C4-2B (cell line): ENCODE results near the gene UBE2E2.

ENCODE experiments used
- H3K27ac ChIP-seq: fragments of 450-650 bp; 2 replicates; pipeline ENCODE4 v1.5.1; 2017
- ZFX ChIP-seq: fragments of 450-650 bp; IDR thresholded peaks from 2 replicates; pipeline ENCODE4 v1.6.1; 2017
- TF ChIP-seq, protein P1 (sequence below): fragments of 450-650 bp; conservative IDR thresholded peaks from 2 replicates; pipeline ENCODE4 v1.5.1; 2017; ENCODE audit warnings: mild to moderate bottlenecking

Gene UBE2E2

DNA sequence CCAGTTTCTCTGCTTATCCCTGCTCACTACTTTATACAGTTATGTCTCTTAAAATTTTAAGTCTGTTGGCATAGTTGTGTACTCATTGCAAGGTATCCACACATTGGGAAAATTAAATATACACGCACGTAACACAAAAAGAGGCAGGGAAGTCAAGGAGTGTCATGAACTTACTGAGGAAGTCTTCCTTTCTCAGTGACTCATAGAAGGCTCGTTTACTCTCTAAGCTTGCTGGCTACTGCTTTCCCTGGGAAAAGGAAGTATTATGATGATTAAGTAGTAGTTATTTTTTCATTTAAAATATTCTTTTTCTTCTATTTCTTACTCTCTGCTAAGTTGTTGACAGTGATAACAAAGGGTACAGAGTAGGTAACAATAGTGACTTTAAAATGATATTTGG, 287.3 kb downstream of the UBE2E2 start:
- no peak overlapping the region for H3K27ac ChIP-seq

DNA sequence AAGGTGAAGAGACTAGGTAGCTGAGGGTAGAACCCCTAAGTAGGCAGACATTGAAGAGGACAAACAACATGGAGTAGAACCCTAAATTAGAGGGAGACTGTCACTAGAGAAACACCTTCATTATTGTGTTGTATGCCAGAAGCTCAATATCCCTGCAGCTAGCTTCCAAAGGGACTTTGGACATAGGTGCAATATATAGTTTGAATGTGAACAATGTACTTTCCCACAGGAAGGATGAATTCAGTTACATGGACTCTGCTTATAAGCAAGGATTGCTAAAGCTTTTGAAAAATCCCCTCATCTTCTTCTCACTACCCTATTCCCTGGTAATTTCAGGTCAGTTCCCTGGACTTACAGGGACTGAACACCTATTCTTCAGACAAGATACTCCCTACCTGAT, 288.9 kb downstream of the UBE2E2 start:
- H3K27ac ChIP-seq = no peak overlapping the region
- TF ChIP-seq ZFX = no peak
- TF ChIP-seq, protein P1, sequence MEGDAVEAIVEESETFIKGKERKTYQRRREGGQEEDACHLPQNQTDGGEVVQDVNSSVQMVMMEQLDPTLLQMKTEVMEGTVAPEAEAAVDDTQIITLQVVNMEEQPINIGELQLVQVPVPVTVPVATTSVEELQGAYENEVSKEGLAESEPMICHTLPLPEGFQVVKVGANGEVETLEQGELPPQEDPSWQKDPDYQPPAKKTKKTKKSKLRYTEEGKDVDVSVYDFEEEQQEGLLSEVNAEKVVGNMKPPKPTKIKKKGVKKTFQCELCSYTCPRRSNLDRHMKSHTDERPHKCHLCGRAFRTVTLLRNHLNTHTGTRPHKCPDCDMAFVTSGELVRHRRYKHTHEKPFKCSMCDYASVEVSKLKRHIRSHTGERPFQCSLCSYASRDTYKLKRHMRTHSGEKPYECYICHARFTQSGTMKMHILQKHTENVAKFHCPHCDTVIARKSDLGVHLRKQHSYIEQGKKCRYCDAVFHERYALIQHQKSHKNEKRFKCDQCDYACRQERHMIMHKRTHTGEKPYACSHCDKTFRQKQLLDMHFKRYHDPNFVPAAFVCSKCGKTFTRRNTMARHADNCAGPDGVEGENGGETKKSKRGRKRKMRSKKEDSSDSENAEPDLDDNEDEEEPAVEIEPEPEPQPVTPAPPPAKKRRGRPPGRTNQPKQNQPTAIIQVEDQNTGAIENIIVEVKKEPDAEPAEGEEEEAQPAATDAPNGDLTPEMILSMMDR = no peak

More for the DNA sequence above, 287.3 kb downstream of the UBE2E2 start:
- TF ChIP-seq ZFX = no peak
- TF ChIP-seq, protein P1 = no peak

DNA sequence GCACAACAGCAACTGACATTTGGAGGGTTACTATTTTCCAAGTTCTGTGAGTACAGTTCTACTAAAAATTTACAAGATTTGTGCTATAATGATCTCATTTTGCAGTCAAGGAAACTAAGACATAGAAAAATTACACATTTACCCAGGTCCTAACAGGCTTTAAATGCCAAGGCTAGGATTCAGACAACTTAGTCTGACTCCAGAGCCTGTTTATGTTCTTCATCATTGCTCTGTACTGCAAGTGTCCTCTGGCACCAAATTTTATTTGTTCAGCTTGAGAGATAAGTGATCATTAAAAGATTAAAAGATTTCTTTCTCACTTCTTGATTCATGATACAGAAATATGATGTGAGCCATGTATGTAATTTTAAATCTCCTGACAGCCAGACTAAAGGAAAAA, 290.8 kb downstream of the UBE2E2 start:
- H3K27ac ChIP-seq = no peak overlapping the region
- TF ChIP-seq, protein P1 = no peak
- no peak for TF ChIP-seq ZFX

DNA sequence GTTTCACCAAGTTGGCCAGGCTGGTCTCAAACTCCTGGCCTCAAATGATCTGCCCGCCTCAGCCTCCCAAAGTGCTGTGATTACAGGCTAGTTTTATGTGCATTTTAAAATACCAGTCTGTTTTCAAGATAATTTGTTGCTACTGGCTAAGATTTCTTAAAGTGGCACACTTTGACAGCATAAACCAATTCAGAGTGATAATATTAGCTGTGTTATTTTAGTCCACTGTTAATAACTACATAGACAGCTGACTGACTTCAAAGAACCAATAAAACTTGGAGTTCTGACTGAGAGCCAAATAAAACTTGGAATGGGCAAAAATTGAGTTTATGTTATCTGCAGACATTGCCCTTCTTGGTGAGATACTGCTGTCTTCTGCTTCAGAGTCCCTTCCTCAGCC, 291.8 kb downstream of the UBE2E2 start:
- TF ChIP-seq, protein P1 = no peak
- no peak for TF ChIP-seq ZFX
- H3K27ac ChIP-seq = no peak overlapping the region

DNA sequence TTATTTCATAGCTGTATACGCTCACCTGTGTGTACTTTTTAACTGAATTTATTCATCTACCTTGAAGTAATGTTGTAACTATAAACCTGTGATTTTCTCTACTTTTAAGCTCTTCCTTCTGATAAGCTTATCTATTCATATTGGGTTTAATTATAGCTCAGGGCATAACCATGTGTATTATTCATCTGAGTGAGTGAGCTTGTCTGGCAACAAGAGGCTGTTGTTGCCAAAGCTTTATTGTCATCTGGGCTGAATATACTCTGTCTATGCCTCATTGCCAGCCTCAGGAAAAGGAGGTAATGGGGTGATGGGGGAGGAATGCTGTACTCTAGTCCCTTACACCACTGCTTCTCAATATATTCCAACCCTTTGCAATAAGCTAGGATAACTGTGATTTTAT, 292.4 kb downstream of the UBE2E2 start:
- no peak overlapping the region for H3K27ac ChIP-seq
- no peak for TF ChIP-seq ZFX
- TF ChIP-seq, protein P1 = no peak

DNA sequence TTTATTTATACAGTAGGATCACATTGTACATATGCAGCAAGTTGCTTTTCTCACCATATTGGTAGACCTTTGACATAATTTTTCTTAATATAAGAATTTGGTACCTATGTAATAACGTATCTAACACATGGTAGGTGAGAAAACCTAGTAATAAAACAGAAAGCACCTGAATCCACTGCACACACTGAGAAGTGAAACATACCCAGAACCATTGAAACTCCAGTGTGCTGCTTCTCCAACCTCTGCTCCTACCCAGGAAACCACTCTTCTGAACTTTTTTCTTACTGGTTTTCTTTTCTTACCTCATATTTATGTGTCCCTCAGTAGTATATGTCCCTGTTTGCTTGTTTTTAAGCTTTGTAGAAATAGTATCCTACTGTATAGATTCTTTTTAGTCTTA, 293.0 kb downstream of the UBE2E2 start:
- no peak for TF ChIP-seq ZFX
- TF ChIP-seq, protein P1 = no peak
- H3K27ac ChIP-seq = no peak overlapping the region

DNA sequence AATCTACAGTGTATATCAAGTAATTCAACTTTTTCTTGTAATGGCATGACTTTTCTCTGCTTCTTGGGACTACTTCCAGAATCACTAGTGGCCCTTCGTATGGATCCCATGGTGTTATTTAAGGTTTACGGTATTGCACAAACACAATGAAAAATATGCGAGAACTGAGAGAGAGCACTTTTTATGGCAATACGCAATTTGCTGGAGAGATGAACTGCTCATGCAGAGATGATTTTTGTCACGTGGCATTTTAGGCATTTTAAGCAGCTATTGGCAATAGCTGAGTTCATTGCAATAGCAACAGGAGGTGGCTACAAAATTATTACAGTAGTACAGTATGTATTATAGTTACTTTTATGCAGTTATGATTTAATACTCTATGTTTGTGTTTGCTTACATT, 294.0 kb downstream of the UBE2E2 start:
- TF ChIP-seq, protein P1 = no peak
- TF ChIP-seq ZFX = no peak
- H3K27ac ChIP-seq = no peak overlapping the region
